CD8-positive, alpha-beta memory T cell (primary cell): ENCODE data around the gene ITGB5. TPM values are rescaled to one million over a fixed set of nuclear protein-coding genes. Genes with fewer than 3 reads are reported as not detected.
A peak's percentile ranks its signal among the peaks of the same experiment; 100 is the strongest.

ENCODE experiments used
- CTCF ChIA-PET: fragments of 350-600 bp; sonication (Branson Sonifier 250); formaldehyde crosslinking; loops from one replicate; lab custom pipeline; 2021; ENCODE audit warnings: antibody characterized with exemption; lab: Charles Lee
- POLR2A ChIA-PET: fragments of 350-600 bp; sonication (Branson Sonifier 250); formaldehyde crosslinking; loops from one replicate; lab custom pipeline; 2021; ENCODE audit warnings: antibody characterized with exemption; lab: Charles Lee
- DNase-seq, 5 donors: peaks; one replicate each; pipeline versions ENCODE4 v3.0.0 to v3.0.0-alpha.2; 2020 to 2022; ENCODE audit warnings: mixed read lengths in 1 of 5
- H3K27ac ChIP-seq: one replicate; pipeline ENCODE4 v1.7.0; 2013; ENCODE audit warnings: low read depth, mild to moderate bottlenecking, low read length, moderate library complexity
- H3K27me3 ChIP-seq: 2 replicates; pipeline ENCODE4 v1.7.0; 2013; ENCODE audit warnings: low read length, mild to moderate bottlenecking; ENCODE audit not compliant: insufficient read depth, poor library complexity, severe bottlenecking
- H3K36me3 ChIP-seq: 2 replicates; pipeline ENCODE4 v1.7.0; 2013; ENCODE audit warnings: mild to moderate bottlenecking, low read length, moderate library complexity; ENCODE audit not compliant: insufficient read depth
- H3K4me1 ChIP-seq: 2 replicates; pipeline ENCODE4 v1.7.0; 2013; ENCODE audit warnings: mild to moderate bottlenecking, low read length, moderate library complexity; ENCODE audit not compliant: insufficient read depth
- H3K4me3 ChIP-seq: 2 replicates; pipeline ENCODE4 v1.7.0; 2013; ENCODE audit warnings: mild to moderate bottlenecking, low read length
- H3K9me3 ChIP-seq: 2 replicates; pipeline ENCODE4 v1.7.0; 2013; ENCODE audit warnings: mild to moderate bottlenecking, low read length
- H3K27ac Mint-ChIP-seq, 8 donors: one replicate each; pipeline ENCODE4 v1.8.0; 2020 to 2021; ENCODE audit warnings: mixed read lengths in 8 of 8, mild to moderate bottlenecking in 6 of 8, inconsistent platforms in 3 of 8, moderate library complexity in 3 of 8
- H3K27me3 Mint-ChIP-seq, 2 donors: one replicate each; pipeline ENCODE4 v1.8.0; 2020 to 2021; ENCODE audit warnings: mixed read lengths in 2 of 2, mild to moderate bottlenecking in 1 of 2, moderate library complexity in 1 of 2
- H3K36me3 Mint-ChIP-seq, 3 donors: one replicate each; pipeline ENCODE4 v1.8.0; 2020 to 2021; ENCODE audit warnings: mixed read lengths in 3 of 3, inconsistent platforms in 1 of 3, mild to moderate bottlenecking in 1 of 3
- H3K4me1 Mint-ChIP-seq, 3 donors: one replicate each; pipeline ENCODE4 v1.8.0; 2020 to 2021; ENCODE audit warnings: mixed read lengths in 3 of 3, inconsistent platforms in 1 of 3, mild to moderate bottlenecking in 1 of 3
- H3K4me3 Mint-ChIP-seq, 7 donors: one replicate each; pipeline ENCODE4 v1.8.0; 2020 to 2021; ENCODE audit warnings: mixed read lengths in 7 of 7, mild to moderate bottlenecking in 6 of 7, moderate library complexity in 4 of 7, inconsistent platforms in 2 of 7
- H3K9me3 Mint-ChIP-seq, 5 donors: one replicate each; pipeline ENCODE4 v1.8.0; 2020 to 2022; ENCODE audit warnings: mixed read lengths in 5 of 5, mild to moderate bottlenecking in 3 of 5, moderate library complexity in 2 of 5, inconsistent platforms in 1 of 5
- polyA plus RNA-seq: library from polyadenylated mRNA; unstranded; fragments of 300-500 nt; fragmentation: Illumina TruSeq; gene quantifications from one replicate; pipeline ENCODE4 v1.2.3, GENCODE V29; 2021
- total RNA-seq, 2 experiments: library from RNA; stranded (reverse); gene quantifications; one replicate each; pipeline ENCODE4 v1.2.3, GENCODE V29; 2021

Gene ITGB5
- total RNA-seq (1 to 10 TPM; 2.0 to 3.3 TPM), polyA plus RNA-seq (0.62 TPM)

GRCh38 chr3:124887177-124887931, at the start of gene ITGB5:
TSS of gene ITGB5 (minus strand) at chr3:124887365. CDS start at chr3:124887000, 365 bp downstream.
- Histone ChIP-seq H3K9me3 (no peaks in the 10 kb centered on the region), H3K4me1 (no peaks in the 10 kb centered on the region), H3K27ac (no peak within 1 kb of the TSS), H3K27me3 (peaks cover 9% of the 10 kb centered on the region), H3K36me3 (no peaks in the 10 kb centered on the region), H3K4me3 (peak within 1 kb of the TSS; percentile 43)
- H3K27ac Mint-ChIP-seq, result no peak within 1 kb of the TSS
- ChIA-PET CTCF (no interaction called here), POLR2A (no interaction called here)
- peaks cover 7 to 16% (median 10%) of the 10 kb centered on the region in 3 donors for H3K4me1 Mint-ChIP-seq
- H3K36me3 Mint-ChIP-seq, result no peaks in the 10 kb centered on the region
- peaks cover 44 to 58% of the 10 kb centered on the region in 2 donors for H3K27me3 Mint-ChIP-seq
- no peaks in the 10 kb centered on the region for H3K9me3 Mint-ChIP-seq
- DNase-seq, result peak in 2 of 5 donors; percentile 14 to 47
- H3K4me3 Mint-ChIP-seq, result peak within 1 kb of the TSS; percentile 61 to 89 (median 76)

GRCh38 chr3:124935794-124936542, 48.8 kb upstream of the ITGB5 start:
- H3K9me3 Mint-ChIP-seq, result no peaks in the 10 kb centered on the region
- Histone ChIP-seq H3K4me1 (no peaks in the 10 kb centered on the region), H3K36me3 (no peaks in the 10 kb centered on the region), H3K27me3 (no peaks in the 10 kb centered on the region), H3K4me3 (no peak overlapping the region), H3K27ac (no peak overlapping the region), H3K9me3 (no peaks in the 10 kb centered on the region)
- H3K36me3 Mint-ChIP-seq, result no peaks in the 10 kb centered on the region
- CTCF ChIA-PET, result interaction anchor here (1.1 kb wide), 1 partner anchor 9 kb away, joined by 3 read pairs; no protein-coding TSS in a partner anchor
- POLR2A ChIA-PET, result no interaction called here
- H3K27me3 Mint-ChIP-seq, result peaks cover 7 to 24% of the 10 kb centered on the region in 2 donors
- H3K4me3 Mint-ChIP-seq, result no peak overlapping the region
- H3K27ac Mint-ChIP-seq, result no peak overlapping the region
- DNase-seq, result no peak
- no peaks in the 10 kb centered on the region for H3K4me1 Mint-ChIP-seq

GRCh38 chr3:124935264-124935663, 48.1 kb upstream of the ITGB5 start:
- H3K27me3 ChIP-seq, result no peaks in the 10 kb centered on the region
- H3K36me3 Mint-ChIP-seq, result no peaks in the 10 kb centered on the region
- no peaks in the 10 kb centered on the region for H3K4me1 ChIP-seq
- H3K4me3 Mint-ChIP-seq, result no peak overlapping the region
- no peak overlapping the region for H3K27ac Mint-ChIP-seq
- ChIA-PET POLR2A (no interaction called here), CTCF (interaction anchor here (1.2 kb wide), 1 partner anchor 48 kb away, joined by 4 read pairs; no protein-coding TSS in a partner anchor)
- no peaks in the 10 kb centered on the region for H3K4me1 Mint-ChIP-seq
- H3K4me3 ChIP-seq, result no peak overlapping the region
- H3K36me3 ChIP-seq, result no peaks in the 10 kb centered on the region
- peaks cover 10 to 23% of the 10 kb centered on the region in 2 donors for H3K27me3 Mint-ChIP-seq
- H3K27ac ChIP-seq, result no peak overlapping the region
- H3K9me3 Mint-ChIP-seq, result no peaks in the 10 kb centered on the region
- no peaks in the 10 kb centered on the region for H3K9me3 ChIP-seq
- DNase-seq, result no peak

- Mint-ChIP-seq H3K27ac (peak within 1 kb of the TSS in 1 of 8 donors; percentile 56), H3K36me3 (no peaks in the 10 kb centered on the region), H3K9me3 (no peaks in the 10 kb centered on the region), H3K4me3 (no peak within 1 kb of the TSS), H3K27me3 (peaks cover 10 to 24% of the 10 kb centered on the region in 2 donors), H3K4me1 (no peaks in the 10 kb centered on the region)
- CTCF ChIA-PET, result interaction anchor here (1.2 kb wide), 1 partner anchor 48 kb away, joined by 4 read pairs; no protein-coding TSS in a partner anchor
- POLR2A ChIA-PET, result no interaction called here
- Histone ChIP-seq H3K27ac (no peak within 1 kb of the TSS), H3K36me3 (no peaks in the 10 kb centered on the region), H3K27me3 (no peaks in the 10 kb centered on the region), H3K4me1 (no peaks in the 10 kb centered on the region), H3K9me3 (no peaks in the 10 kb centered on the region), H3K4me3 (no peak within 1 kb of the TSS)
- no peak for DNase-seq
Measured at GRCh38 chr3:124934577-124934976, 47.4 kb upstream of the ITGB5 start, which contains the start of gene MUC13. TSS of gene MUC13 (minus strand) at chr3:124934751. CDS start at chr3:124934712, 39 bp downstream.

GRCh38 chr3:124928333-124929202, 41.4 kb upstream of the ITGB5 start:
- Histone ChIP-seq H3K27ac (no peak overlapping the region), H3K27me3 (no peaks in the 10 kb centered on the region), H3K9me3 (no peaks in the 10 kb centered on the region), H3K4me1 (no peaks in the 10 kb centered on the region), H3K36me3 (no peaks in the 10 kb centered on the region), H3K4me3 (no peak overlapping the region)
- Mint-ChIP-seq H3K4me3 (no peak overlapping the region), H3K4me1 (no peaks in the 10 kb centered on the region), H3K27ac (peak overlapping the region in 1 of 8 donors; percentile 31), H3K9me3 (no peaks in the 10 kb centered on the region), H3K36me3 (no peaks in the 10 kb centered on the region), H3K27me3 (peaks cover 9 to 17% of the 10 kb centered on the region in 2 donors)
- POLR2A ChIA-PET, result no interaction called here
- peak; percentile 30 to 67 (median 35) for DNase-seq
- CTCF ChIA-PET, result interaction anchor here (0.6 to 1.7 kb wide), 11 partner anchors 10 to 657 kb away, joined by 3 to 5 read pairs (median 3); partner anchors contain the start of gene ZNF148

GRCh38 chr3:124927574-124928045, 40.4 kb upstream of the ITGB5 start:
- Mint-ChIP-seq H3K27ac (peak overlapping the region in 1 of 8 donors; percentile 2), H3K36me3 (no peaks in the 10 kb centered on the region), H3K4me3 (no peak overlapping the region), H3K9me3 (no peaks in the 10 kb centered on the region), H3K27me3 (peaks cover 9 to 21% of the 10 kb centered on the region in 2 donors), H3K4me1 (no peaks in the 10 kb centered on the region)
- ChIA-PET CTCF (interaction anchor here (0.9 to 1.7 kb wide), 8 partner anchors 9 to 508 kb away, joined by 3 to 5 read pairs (median 3); no protein-coding TSS in a partner anchor), POLR2A (no interaction called here)
- Histone ChIP-seq H3K9me3 (no peaks in the 10 kb centered on the region), H3K4me1 (no peaks in the 10 kb centered on the region), H3K27ac (no peak overlapping the region), H3K27me3 (no peaks in the 10 kb centered on the region), H3K4me3 (no peak overlapping the region), H3K36me3 (no peaks in the 10 kb centered on the region)
- no peak for DNase-seq

GRCh38 chr3:124926426-124927101, 39.4 kb upstream of the ITGB5 start:
- DNase-seq, result no peak
- Mint-ChIP-seq H3K4me3 (no peak overlapping the region), H3K36me3 (no peaks in the 10 kb centered on the region), H3K4me1 (no peaks in the 10 kb centered on the region), H3K27ac (no peak overlapping the region), H3K27me3 (peaks cover 14 to 21% of the 10 kb centered on the region in 2 donors), H3K9me3 (no peaks in the 10 kb centered on the region)
- no peaks in the 10 kb centered on the region for H3K36me3 ChIP-seq
- POLR2A ChIA-PET, result no interaction called here
- no peak overlapping the region for H3K4me3 ChIP-seq
- no peaks in the 10 kb centered on the region for H3K9me3 ChIP-seq
- H3K27ac ChIP-seq, result no peak overlapping the region
- H3K27me3 ChIP-seq, result no peaks in the 10 kb centered on the region
- no peaks in the 10 kb centered on the region for H3K4me1 ChIP-seq
- CTCF ChIA-PET, result interaction anchor here (1.0 to 1.7 kb wide), 2 partner anchors 12 to 25 kb away, joined by 3 to 4 read pairs; no protein-coding TSS in a partner anchor
